K562 (cell line): Measurements from ENCODE around the gene BAG2. TPM values are rescaled to one million over a fixed set of nuclear protein-coding genes. Genes with fewer than 3 reads are reported as not detected.

ENCODE experiments used
- ATAC-seq: fragments of 200-7000 bp; cut with Tn5 transposase; 3 replicates; pipeline ENCODE4 v1.9.1; 2020; ENCODE audit warnings: moderate library complexity
- BruUV-seq: library from RNA; stranded (reverse); fragments of 400-500 nt; replicated peaks from 2 replicates; lab custom pipeline; 2021; lab: Mats Ljungman, UMichigan
- CTCF ChIA-PET: fragments of 300-600 bp; formaldehyde crosslinking; extraction: SDS; loops from one replicate; lab custom pipeline; 2021; ENCODE audit warnings: low intra/inter-chr PET ratio; lab: Yijun Ruan, JAX
- POLR2A ChIA-PET: fragments of 300-600, 350-650 bp; sonication (Branson Sonifier 250); formaldehyde crosslinking; extraction: SDS; loops from one replicate; lab custom pipeline; 2021; ENCODE audit warnings: antibody characterized with exemption, inconsistent platforms; lab: Yijun Ruan, JAX
- DNase-seq, 4 experiments: peaks; one replicate each; pipeline versions ENCODE4 v3.0.0 to v3.0.0-alpha.2; 2011 to 2018; ENCODE audit warnings: low spot score in 3 of 4, mixed read lengths in 3 of 4; ENCODE audit errors: extremely low read depth in 1 of 4
- FAIRE-seq: peaks from 2 replicates; lab custom pipeline; 2011; peaks lifted over from hg19 to GRCh38; lab: Jason Lieb, UNC
- H2AFZ ChIP-seq: 2 replicates; pipeline ENCODE4 v1.6.0; 2011; ENCODE audit warnings: low read depth, low read length, control low read depth, inconsistent platforms
- H3K27ac ChIP-seq: fragments of 200-600 bp; 3 replicates; pipeline ENCODE4 v1.8.0; 2011; ENCODE audit warnings: low read depth, mild to moderate bottlenecking, control low read depth, inconsistent platforms, low read length, moderate library complexity, mixed read lengths; ENCODE audit errors: extremely low read depth
- H3K27me3 ChIP-seq, 2 experiments: fragments of 300-600 bp in 1 of 2; 2 replicates in 1 of 2; 3 replicates in 1 of 2; pipeline versions ENCODE4 v1.6.0 to v1.8.0; 2011; ENCODE audit warnings: inconsistent platforms in 2 of 2, low read length in 2 of 2, mild to moderate bottlenecking in 1 of 2, mixed read lengths in 1 of 2, moderate library complexity in 1 of 2; ENCODE audit not compliant: control insufficient read depth in 2 of 2, insufficient read depth in 2 of 2
- H3K36me3 ChIP-seq: fragments of 300-600 bp; 3 replicates; pipeline ENCODE4 v1.8.0; 2011; ENCODE audit warnings: mild to moderate bottlenecking, low read length, inconsistent platforms; ENCODE audit not compliant: control insufficient read depth, insufficient read depth
- H3K4me1 ChIP-seq, 2 experiments: fragments of 200-600 bp in 1 of 2; replicated peaks in 1 of 2; 2 replicates in 1 of 2; 3 replicates in 1 of 2; pipeline versions ENCODE4 v1.5.1 to v1.8.0; 2011; ENCODE audit warnings: inconsistent platforms in 2 of 2, low read length in 2 of 2, mild to moderate bottlenecking in 1 of 2, mixed read lengths in 1 of 2, moderate library complexity in 1 of 2; ENCODE audit not compliant: control insufficient read depth in 2 of 2, insufficient read depth in 2 of 2
- H3K4me2 ChIP-seq: 2 replicates; pipeline ENCODE4 v1.6.1; 2011; ENCODE audit warnings: low read length, control low read depth, inconsistent platforms, mixed read lengths; ENCODE audit not compliant: insufficient read depth
- H3K4me3 ChIP-seq: fragments of 200-600 bp; sonication (generic), shearing (Covaris generic); 2 replicates; pipeline ENCODE4 v1.5.1; 2016; ENCODE audit warnings: control low read depth, inconsistent platforms
- H3K79me2 ChIP-seq: fragments of 200-600 bp; 3 replicates; pipeline ENCODE4 v1.8.0; 2011; ENCODE audit warnings: low read length, inconsistent platforms; ENCODE audit not compliant: control insufficient read depth, insufficient read depth
- H3K9ac ChIP-seq, 2 experiments: 2 replicates each; pipeline versions ENCODE4 v1.6.0 to v1.6.1; 2011; ENCODE audit warnings: low read depth in 2 of 2, low read length in 2 of 2, control low read depth in 1 of 2, inconsistent platforms in 1 of 2, mild to moderate bottlenecking in 1 of 2, mixed read lengths in 1 of 2; ENCODE audit not compliant: insufficient read depth in 1 of 2
- H3K9me1 ChIP-seq: one replicate; pipeline ENCODE4 v1.6.0; 2011; ENCODE audit warnings: inconsistent platforms, mild to moderate bottlenecking, low read length, moderate library complexity; ENCODE audit not compliant: control insufficient read depth, insufficient read depth
- H3K9me3 ChIP-seq: replicated peaks from 2 replicates; pipeline ENCODE4 v1.5.1; 2011; ENCODE audit warnings: low read depth, low read length, inconsistent platforms; ENCODE audit not compliant: control insufficient read depth, insufficient read depth
- H4K20me1 ChIP-seq: replicated peaks from 2 replicates; pipeline ENCODE4 v1.6.1; 2011; ENCODE audit warnings: low read length, inconsistent platforms, mixed read lengths; ENCODE audit not compliant: control insufficient read depth, insufficient read depth
- BMI1 ChIP-seq: fragments of 150-350 bp; IDR thresholded peaks from 2 replicates; pipeline ENCODE4 v1.6.1; 2014; ENCODE audit warnings: low read length
- C11orf30 ChIP-seq: fragments of 450-650 bp; IDR thresholded peaks from 2 replicates; pipeline ENCODE4 v1.6.1; 2016; ENCODE audit warnings: low read depth, mild to moderate bottlenecking
- ESRRB ChIP-seq: fragments of 250-450 bp; sonication (Bioruptor Pico); IDR thresholded peaks from 2 replicates; pipeline ENCODE4 v1.5.0; 2020; ENCODE audit warnings: mild to moderate bottlenecking, moderate library complexity, borderline replicate concordance
- MLLT1 ChIP-seq, 2 experiments: fragments of 450-650 bp; IDR thresholded peaks; 2 replicates each; pipeline ENCODE4 v1.6.1; 2016
- NRF1 ChIP-seq, 2 experiments: fragments of 450-650 bp; IDR thresholded peaks in 1 of 2; conservative IDR thresholded peaks in 1 of 2; 2 replicates each; pipeline ENCODE4 v1.6.1; 2014; ENCODE audit warnings: mild to moderate bottlenecking in 2 of 2
- SP2 ChIP-seq: IDR thresholded peaks from 2 replicates; pipeline ENCODE4 v1.6.1; 2011; ENCODE audit warnings: mild to moderate bottlenecking, low read depth, low read length, moderate library complexity; ENCODE audit not compliant: poor library complexity, severe bottlenecking; ENCODE audit errors: extremely low read depth
- ZNF133 ChIP-seq: fragments of 250-450 bp; sonication (Bioruptor Pico); IDR thresholded peaks from 2 replicates; pipeline ENCODE4 v1.4.0; 2020; ENCODE audit warnings: mild to moderate bottlenecking
- ZNF316 ChIP-seq: fragments of 450-650 bp; IDR thresholded peaks from 2 replicates; pipeline ENCODE4 v1.6.1; 2016
- WGBS: fragments of 100-300 bp; shearing (Covaris generic); methylation state at CpG from one replicate; pipeline ENCODE4 v1.1.6; 2016; ENCODE audit warnings: low coverage, mixed read lengths; ENCODE audit not compliant: insufficient coverage; ENCODE audit errors: missing lambda C conversion rate; 5-methylcytosine and 5-hydroxymethylcytosine counted together
- in situ Hi-C: fragments of 300-500 bp; cut with MboI; formaldehyde crosslinking; loops from 4 replicates; pipeline ENCODE4 v1.15.0; 2018; ENCODE audit warnings: inconsistent platforms, mixed read lengths
- intact Hi-C: fragments of 100-400 bp; cut with micrococcal nuclease; formaldehyde crosslinking; loops from 2 replicates; pipeline ENCODE4 v1.14.2; 2022
- polyA plus RNA-seq, 8 experiments: library from polyadenylated mRNA; depleted of rRNA in 4 of 8; stranded (reverse) in 5 of 8; unstranded in 3 of 8; fragments of >200 nt; fragmentation: Nextera tagmentation in 2 of 8; fragmentation: Illumina TruSeq in 1 of 8; extraction: Ambion mirVana in 2 of 8; extraction: Trizol in 1 of 8; gene quantifications; 2 replicates each; pipeline versions ENCODE4 v1.2.1 to v1.2.3, GENCODE V29; 2011 to 2014; ENCODE audit warnings: inconsistent platforms in 1 of 8, missing spikeins in 1 of 8
- total RNA-seq, 7 experiments: library from RNA; depleted of rRNA in 6 of 7; stranded (reverse); fragments of >200 nt in 6 of 7; fragmentation: Illumina TruSeq in 2 of 7; extraction: Trizol in 2 of 7; gene quantifications; 2 replicates each; pipeline versions ENCODE4 v1.2.1 to v1.2.3, GENCODE V29; 2011 to 2021; ENCODE audit warnings: low replicate concordance in 1 of 7

BAG2 gene
- total and polyA plus RNA-seq, 9 of the 15 experiments (the other 6 are each of a cell fraction or from before 2014, with no cell fraction given) = 12.8 to 20.7 (median 17.6) TPM

- no peak for TF ChIP-seq BMI1
These were observed 29.6 kb downstream of the BAG2 start (continued) for GRCh38 chr6:57201718-57202117.

GRCh38 chr6:57205550-57206328, 33.6 kb downstream of the BAG2 start:
- ATAC-seq = no peak
- TF ChIP-seq NRF1 (conservative IDR thresholded peaks at IDR 0.05 in 1 of 2, IDR thresholded peaks at IDR 0.05 in 1 of 2) (no peak), ZNF133 (CRISPR knock-in tag) (no peak), SP2 (no peak), MLLT1 (IDR thresholded peaks at IDR 0.05) (no peak), ESRRB (no peak), C11orf30 (peak; percentile 14; the same call in 1 of the 2 replicates), ZNF316 (peak; percentile 50)
- TF ChIP-seq, all 486 proteins: peak for 2
- H3K4me3 ChIP-seq = no peak overlapping the region
- no peaks in the 10 kb centered on the region for H4K20me1 ChIP-seq
- in situ Hi-C loops = no loop called here
- WGBS = 80% methylated on average over 7 of the region's 7 CpGs
- intact Hi-C loops = no loop called here
- no peak overlapping the region for H3K4me2 ChIP-seq
- no peak overlapping the region for H3K27ac ChIP-seq
- H3K4me1 ChIP-seq = peaks cover 3 to 6% of the 10 kb centered on the region in 2 experiments; a peak in 3 of 5 replicates
- CTCF ChIA-PET = no interaction called here
- H3K9me1 ChIP-seq = no peaks in the 10 kb centered on the region
- BruUV-seq = no TSS peak
- H3K27me3 ChIP-seq = no peaks in the 10 kb centered on the region
- peaks cover 29% of the 10 kb centered on the region for H3K36me3 ChIP-seq
- H3K9ac ChIP-seq = no peak overlapping the region
- peaks cover 57% of the 10 kb centered on the region for H3K79me2 ChIP-seq
- H3K9me3 ChIP-seq = no peaks in the 10 kb centered on the region
- FAIRE-seq (no peak), DNase-seq (no peak)
- POLR2A ChIA-PET = no interaction called here
- no peak overlapping the region for H2AFZ ChIP-seq
